ENCODE data around the gene EZR.

- TF ChIP-seq CTCF (IDR thresholded peaks at IDR 0.05) (no peak), POLR2AphosphoS5 (IDR thresholded peaks at IDR 0.05) (no peak), EP300 (IDR thresholded peaks at IDR 0.05) (no peak)
These were observed 24.8 kb upstream of the EZR start for GRCh38 chr6:158843751-158844683.
